Measurements from ENCODE around the gene SPINK14.

SPINK14 gene

GRCh38 chr5:148151872-148152271 is 16.5 kb upstream of the SPINK14 start:
- FAIRE-seq (no peak), DNase-seq (ENCODE audit: insufficient read length, low spot score) (no peak)
- TF ChIP-seq TAF1 (IDR thresholded peaks at IDR 0.05; ENCODE audit: low read depth, low read length) (no peak), POLR2AphosphoS5 (IDR thresholded peaks at IDR 0.05; ENCODE audit: low read depth, low read length) (no peak), PAX5 (IDR thresholded peaks at IDR 0.05; ENCODE audit: insufficient read depth, low read length, severe bottlenecking) (no peak), POU2F2 (IDR thresholded peaks at IDR 0.05; ENCODE audit: low read depth, low read length) (no peak), SPI1 (IDR thresholded peaks at IDR 0.05; ENCODE audit: low read depth, low read length) (no peak), POLR2A (IDR thresholded peaks at IDR 0.05; ENCODE audit: low read depth, low read length) (no peak)

- TF ChIP-seq POLR2AphosphoS5 (IDR thresholded peaks at IDR 0.05; ENCODE audit: low read depth, low read length) (no peak), TAF1 (IDR thresholded peaks at IDR 0.05; ENCODE audit: low read depth, low read length) (no peak), POU2F2 (IDR thresholded peaks at IDR 0.05; ENCODE audit: low read depth, low read length) (no peak), SPI1 (IDR thresholded peaks at IDR 0.05; ENCODE audit: low read depth, low read length) (no peak), PAX5 (IDR thresholded peaks at IDR 0.05; ENCODE audit: insufficient read depth, low read length, severe bottlenecking) (no peak)
- DNase-seq (ENCODE audit: insufficient read length, low spot score), result no peak
- no peak for FAIRE-seq
These were observed 15.6 kb upstream of the SPINK14 start for GRCh38 chr5:148152781-148153180.

- no peak for FAIRE-seq
- TF ChIP-seq TAF1 (IDR thresholded peaks at IDR 0.05; ENCODE audit: low read depth, low read length), result no peak
- no peak for TF ChIP-seq POLR2A (IDR thresholded peaks at IDR 0.05; ENCODE audit: low read depth, low read length)
- DNase-seq (ENCODE audit: insufficient read length, low spot score), result no peak
These were observed 11.7 kb upstream of the SPINK14 start for GRCh38 chr5:148156609-148157008.

GRCh38 chr5:148162038-148162437 is 6.3 kb upstream of the SPINK14 start:
- FAIRE-seq (no peak), DNase-seq (ENCODE audit: insufficient read length, low spot score) (no peak)
- TF ChIP-seq TAF1 (IDR thresholded peaks at IDR 0.05; ENCODE audit: low read depth, low read length) (no peak), POU2F2 (IDR thresholded peaks at IDR 0.05; ENCODE audit: low read depth, low read length) (no peak), SPI1 (IDR thresholded peaks at IDR 0.05; ENCODE audit: low read depth, low read length) (no peak), POLR2AphosphoS5 (IDR thresholded peaks at IDR 0.05; ENCODE audit: low read depth, low read length) (no peak), POLR2A (IDR thresholded peaks at IDR 0.05; ENCODE audit: low read depth, low read length) (no peak), PAX5 (IDR thresholded peaks at IDR 0.05; ENCODE audit: insufficient read depth, low read length, severe bottlenecking) (no peak)

GRCh38 chr5:148163345-148163744 is 5.0 kb upstream of the SPINK14 start:
- FAIRE-seq (no peak), DNase-seq (ENCODE audit: insufficient read length, low spot score) (no peak)
- no peak for TF ChIP-seq POU2F2 (IDR thresholded peaks at IDR 0.05; ENCODE audit: low read depth, low read length)
- TF ChIP-seq TAF1 (IDR thresholded peaks at IDR 0.05; ENCODE audit: low read depth, low read length), result no peak
- TF ChIP-seq POLR2AphosphoS5 (IDR thresholded peaks at IDR 0.05; ENCODE audit: low read depth, low read length), result no peak
- TF ChIP-seq SPI1 (IDR thresholded peaks at IDR 0.05; ENCODE audit: low read depth, low read length), result no peak
- no peak for TF ChIP-seq PAX5 (IDR thresholded peaks at IDR 0.05; ENCODE audit: insufficient read depth, low read length, severe bottlenecking)
- no peak for TF ChIP-seq POLR2A (IDR thresholded peaks at IDR 0.05; ENCODE audit: low read depth, low read length)

GRCh38 chr5:148166550-148167283 is 1.6 kb upstream of the SPINK14 start:
- no peak for DNase-seq (ENCODE audit: insufficient read length, low spot score)
- TF ChIP-seq POLR2AphosphoS5 (IDR thresholded peaks at IDR 0.05; ENCODE audit: low read depth, low read length) (no peak), POLR2A (IDR thresholded peaks at IDR 0.05; ENCODE audit: low read depth, low read length) (no peak), SPI1 (IDR thresholded peaks at IDR 0.05; ENCODE audit: low read depth, low read length) (no peak), TAF1 (IDR thresholded peaks at IDR 0.05; ENCODE audit: low read depth, low read length) (no peak), POU2F2 (IDR thresholded peaks at IDR 0.05; ENCODE audit: low read depth, low read length) (no peak), PAX5 (IDR thresholded peaks at IDR 0.05; ENCODE audit: insufficient read depth, low read length, severe bottlenecking) (no peak)
- no peak for FAIRE-seq

GRCh38 chr5:148172377-148172776 is 4.0 kb downstream of the SPINK14 start:
- FAIRE-seq, result no peak
- TF ChIP-seq SPI1 (IDR thresholded peaks at IDR 0.05; ENCODE audit: low read depth, low read length) (no peak), TAF1 (IDR thresholded peaks at IDR 0.05; ENCODE audit: low read depth, low read length) (no peak), PAX5 (IDR thresholded peaks at IDR 0.05; ENCODE audit: insufficient read depth, low read length, severe bottlenecking) (no peak), POLR2A (IDR thresholded peaks at IDR 0.05; ENCODE audit: low read depth, low read length) (no peak), POLR2AphosphoS5 (IDR thresholded peaks at IDR 0.05; ENCODE audit: low read depth, low read length) (no peak)
- DNase-seq (ENCODE audit: insufficient read length, low spot score), result no peak

- FAIRE-seq (no peak), DNase-seq (ENCODE audit: insufficient read length, low spot score) (no peak)
- no peak for TF ChIP-seq POU2F2 (IDR thresholded peaks at IDR 0.05; ENCODE audit: low read depth, low read length)
- no peak for TF ChIP-seq POLR2AphosphoS5 (IDR thresholded peaks at IDR 0.05; ENCODE audit: low read depth, low read length)
- TF ChIP-seq PAX5 (IDR thresholded peaks at IDR 0.05; ENCODE audit: insufficient read depth, low read length, severe bottlenecking), result no peak
- no peak for TF ChIP-seq POLR2A (IDR thresholded peaks at IDR 0.05; ENCODE audit: low read depth, low read length)
- no peak for TF ChIP-seq TAF1 (IDR thresholded peaks at IDR 0.05; ENCODE audit: low read depth, low read length)
- no peak for TF ChIP-seq SPI1 (IDR thresholded peaks at IDR 0.05; ENCODE audit: low read depth, low read length)
These were observed 8.1 kb downstream of the SPINK14 start for GRCh38 chr5:148176480-148176879.

GRCh38 chr5:148177207-148177606 is 8.9 kb downstream of the SPINK14 start:
- no peak for FAIRE-seq
- no peak for DNase-seq (ENCODE audit: insufficient read length, low spot score)

GRCh38 chr5:148179234-148179824 is 11.0 kb downstream of the SPINK14 start:
- DNase-seq (ENCODE audit: insufficient read length, low spot score), result no peak
- FAIRE-seq, result peak; percentile 26
- TF ChIP-seq PAX5 (IDR thresholded peaks at IDR 0.05; ENCODE audit: insufficient read depth, low read length, severe bottlenecking) (no peak), POLR2A (IDR thresholded peaks at IDR 0.05; ENCODE audit: low read depth, low read length) (no peak), POU2F2 (IDR thresholded peaks at IDR 0.05; ENCODE audit: low read depth, low read length) (no peak), SPI1 (IDR thresholded peaks at IDR 0.05; ENCODE audit: low read depth, low read length) (no peak), POLR2AphosphoS5 (IDR thresholded peaks at IDR 0.05; ENCODE audit: low read depth, low read length) (no peak)

More at GRCh38 chr5:148177207-148177606, 8.9 kb downstream of the SPINK14 start:
- TF ChIP-seq TAF1 (IDR thresholded peaks at IDR 0.05; ENCODE audit: low read depth, low read length) (no peak), SPI1 (IDR thresholded peaks at IDR 0.05; ENCODE audit: low read depth, low read length) (no peak)

All from GM12891 (cell line).